Panc1 (cell line): ENCODE results near the gene ROR1. TPM values are rescaled to one million over a fixed set of nuclear protein-coding genes. Genes with fewer than 3 reads are reported as not detected.

Experiments used
- ATAC-seq: fragments of 200-7000 bp; cut with Tn5 transposase; 2 replicates; pipeline ENCODE4 v1.9.1; 2020; ENCODE audit warnings: mild to moderate bottlenecking, moderate library complexity
- BruUV-seq: library from RNA; stranded (reverse); fragments of 400-500 nt; replicated peaks from 2 replicates; lab custom pipeline; 2021; lab: Mats Ljungman, UMichigan
- CTCF ChIA-PET: fragments of 300-600 bp; sonication (Branson Sonifier 250); formaldehyde crosslinking; loops from one replicate; lab custom pipeline; 2022; ENCODE audit warnings: antibody characterized with exemption; lab: Charles Lee
- POLR2A ChIA-PET: fragments of 300-600 bp; sonication (Branson Sonifier 250); formaldehyde crosslinking; loops from one replicate; lab custom pipeline; 2022; ENCODE audit warnings: antibody characterized with exemption; lab: Charles Lee
- DNase-seq: peaks from one replicate; pipeline ENCODE4 v3.0.0-alpha.2; 2010; ENCODE audit warnings: low read depth, low spot score
- H3K27ac ChIP-seq: 2 replicates; pipeline ENCODE4 v1.5.1; 2011; ENCODE audit warnings: mild to moderate bottlenecking, low read length, inconsistent platforms
- H3K27me3 ChIP-seq: fragments of 200-500 bp; sonication (Bioruptor generic); 2 replicates; pipeline ENCODE4 v1.6.0; 2014; ENCODE audit warnings: low read length, inconsistent platforms; ENCODE audit not compliant: control insufficient read depth, insufficient read depth
- H3K36me3 ChIP-seq: fragments of 200-500 bp; sonication (Bioruptor generic); 2 replicates; pipeline ENCODE4 v1.5.1; 2014; ENCODE audit warnings: inconsistent platforms, mild to moderate bottlenecking, low read length, moderate library complexity; ENCODE audit not compliant: control insufficient read depth, insufficient read depth
- H3K4me1 ChIP-seq: 2 replicates; pipeline ENCODE4 v1.5.1; 2011; ENCODE audit warnings: inconsistent platforms, mild to moderate bottlenecking, low read length, moderate library complexity; ENCODE audit not compliant: control insufficient read depth, insufficient read depth
- H3K4me3 ChIP-seq, 2 experiments: 2 replicates each; pipeline ENCODE4 v1.5.1; 2011 to 2012; ENCODE audit warnings: low read depth in 2 of 2, low read length in 2 of 2, mild to moderate bottlenecking in 2 of 2, inconsistent platforms in 1 of 2, moderate library complexity in 1 of 2
- H3K9me3 ChIP-seq: fragments of 200-500 bp; sonication (Bioruptor generic); 2 replicates; pipeline ENCODE4 v1.5.1; 2014; ENCODE audit warnings: low read depth, mild to moderate bottlenecking, inconsistent platforms, low read length, moderate library complexity; ENCODE audit not compliant: control insufficient read depth, insufficient read depth
- CTCF ChIP-seq: fragments of 450-650 bp; IDR thresholded peaks from 2 replicates; pipeline ENCODE4 v1.5.1; 2017; ENCODE audit warnings: mild to moderate bottlenecking
- POLR2AphosphoS5 ChIP-seq: IDR thresholded peaks from 2 replicates; pipeline ENCODE4 v1.6.1; 2012; ENCODE audit warnings: mild to moderate bottlenecking, low read depth, low read length, moderate library complexity
- SIN3A ChIP-seq: IDR thresholded peaks from 2 replicates; pipeline ENCODE4 v1.6.1; 2012; ENCODE audit warnings: low read depth, mild to moderate bottlenecking, low read length, moderate library complexity, borderline replicate concordance; ENCODE audit not compliant: insufficient read depth
- TCF7L2 ChIP-seq: IDR thresholded peaks from 2 replicates; pipeline ENCODE4 v1.6.1; 2011; ENCODE audit warnings: mild to moderate bottlenecking, low read depth, low read length, inconsistent platforms
- in situ Hi-C: cut with HindIII; loops from 2 replicates; pipeline ENCODE4 v1.10.0; 2016; ENCODE audit warnings: low sequenced_read_pairs, low pct_unique_long_range_greater_than_20kb
- intact Hi-C: fragments of 100-400 bp; cut with micrococcal nuclease; formaldehyde crosslinking; loops from one replicate; pipeline ENCODE4 v1.10.0; 2022; ENCODE audit not compliant: unreplicated experiment
- total RNA-seq: library from RNA; stranded (reverse); gene quantifications from one replicate; pipeline ENCODE4 v1.2.1, GENCODE V29; 2021; ENCODE audit not compliant: unreplicated experiment
- TF ChIP-seq, protein P1 (sequence below), 2 experiments: IDR thresholded peaks; 2 replicates each; pipeline ENCODE4 v1.6.1; 2011 to 2012; ENCODE audit warnings: low read depth in 2 of 2, control low read depth in 1 of 2, low read length in 1 of 2, mild to moderate bottlenecking in 1 of 2, moderate library complexity in 1 of 2; ENCODE audit not compliant: insufficient read depth in 1 of 2

The ROR1 gene
- total RNA-seq, 1 experiment from 2014 or later = 19.3 TPM

GRCh38 chr1:64060611-64061302 lies 286.9 kb downstream of the ROR1 start:
- in situ Hi-C loops (no loop called here), intact Hi-C loops (no loop called here)
- no peaks in the 10 kb centered on the region for H3K27me3 ChIP-seq
- H3K27ac ChIP-seq = no peak overlapping the region
- no peaks in the 10 kb centered on the region for H3K9me3 ChIP-seq
- ATAC-seq (no peak), DNase-seq (no peak)
- H3K4me1 ChIP-seq = peaks cover 5% of the 10 kb centered on the region; the same call in 1 of the 2 replicates
- ChIA-PET POLR2A (no interaction called here), CTCF (interaction anchor here (0.5 kb wide), 1 partner anchor 368 kb away, joined by 7 read pairs; no protein-coding TSS in a partner anchor)
- no peaks in the 10 kb centered on the region for H3K36me3 ChIP-seq
- no peak for TF ChIP-seq CTCF
- H3K4me3 ChIP-seq = no peak overlapping the region
- no TSS peak for BruUV-seq

DNA sequence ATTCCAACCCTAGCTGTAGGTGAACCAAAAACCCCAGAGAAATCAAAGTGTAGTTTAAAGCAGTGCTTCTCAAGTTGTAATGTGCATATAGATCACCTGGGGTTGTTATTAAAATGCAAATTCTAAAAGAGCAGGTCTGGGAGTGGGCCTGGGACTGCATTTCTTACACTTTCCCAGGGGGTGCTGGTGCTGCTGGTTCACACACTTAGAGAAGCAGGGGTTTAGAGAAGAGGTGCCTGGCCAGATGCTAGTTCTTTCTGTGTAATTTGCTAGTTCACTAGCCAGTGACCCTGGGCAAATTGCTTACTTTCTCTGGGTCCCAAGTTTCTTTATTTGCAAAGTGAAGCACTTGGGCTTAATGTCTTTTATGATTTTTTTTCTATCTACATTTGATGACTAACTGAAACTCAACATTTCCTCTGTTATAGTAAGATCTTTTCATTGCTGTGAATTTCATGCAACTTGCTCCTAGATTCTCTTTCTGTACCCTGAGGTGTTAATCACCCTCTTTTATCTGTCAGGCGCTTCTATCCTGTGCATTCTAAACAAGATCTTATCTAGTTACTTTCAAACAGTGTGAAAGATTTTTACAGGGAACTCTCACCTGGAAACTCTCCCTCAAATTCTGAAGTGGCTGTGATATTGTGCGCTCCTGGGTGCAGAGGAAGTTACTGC lies 287.8 kb downstream of the ROR1 start:
- ChIA-PET CTCF (no interaction called here), POLR2A (no interaction called here)
- Histone ChIP-seq H3K27me3 (no peaks in the 10 kb centered on the region), H3K4me1 (peaks cover 5% of the 10 kb centered on the region; the same call in 1 of the 2 replicates), H3K36me3 (no peaks in the 10 kb centered on the region), H3K9me3 (no peaks in the 10 kb centered on the region), H3K27ac (no peak overlapping the region), H3K4me3 (no peak overlapping the region)
- ATAC-seq (no peak), DNase-seq (no peak)
- no TSS peak for BruUV-seq
- in situ Hi-C loops = no loop called here
- intact Hi-C loops = no loop called here
- TF ChIP-seq, protein P1, sequence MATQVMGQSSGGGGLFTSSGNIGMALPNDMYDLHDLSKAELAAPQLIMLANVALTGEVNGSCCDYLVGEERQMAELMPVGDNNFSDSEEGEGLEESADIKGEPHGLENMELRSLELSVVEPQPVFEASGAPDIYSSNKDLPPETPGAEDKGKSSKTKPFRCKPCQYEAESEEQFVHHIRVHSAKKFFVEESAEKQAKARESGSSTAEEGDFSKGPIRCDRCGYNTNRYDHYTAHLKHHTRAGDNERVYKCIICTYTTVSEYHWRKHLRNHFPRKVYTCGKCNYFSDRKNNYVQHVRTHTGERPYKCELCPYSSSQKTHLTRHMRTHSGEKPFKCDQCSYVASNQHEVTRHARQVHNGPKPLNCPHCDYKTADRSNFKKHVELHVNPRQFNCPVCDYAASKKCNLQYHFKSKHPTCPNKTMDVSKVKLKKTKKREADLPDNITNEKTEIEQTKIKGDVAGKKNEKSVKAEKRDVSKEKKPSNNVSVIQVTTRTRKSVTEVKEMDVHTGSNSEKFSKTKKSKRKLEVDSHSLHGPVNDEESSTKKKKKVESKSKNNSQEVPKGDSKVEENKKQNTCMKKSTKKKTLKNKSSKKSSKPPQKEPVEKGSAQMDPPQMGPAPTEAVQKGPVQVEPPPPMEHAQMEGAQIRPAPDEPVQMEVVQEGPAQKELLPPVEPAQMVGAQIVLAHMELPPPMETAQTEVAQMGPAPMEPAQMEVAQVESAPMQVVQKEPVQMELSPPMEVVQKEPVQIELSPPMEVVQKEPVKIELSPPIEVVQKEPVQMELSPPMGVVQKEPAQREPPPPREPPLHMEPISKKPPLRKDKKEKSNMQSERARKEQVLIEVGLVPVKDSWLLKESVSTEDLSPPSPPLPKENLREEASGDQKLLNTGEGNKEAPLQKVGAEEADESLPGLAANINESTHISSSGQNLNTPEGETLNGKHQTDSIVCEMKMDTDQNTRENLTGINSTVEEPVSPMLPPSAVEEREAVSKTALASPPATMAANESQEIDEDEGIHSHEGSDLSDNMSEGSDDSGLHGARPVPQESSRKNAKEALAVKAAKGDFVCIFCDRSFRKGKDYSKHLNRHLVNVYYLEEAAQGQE (IDR thresholded peaks at IDR 0.05; ENCODE audit: insufficient read depth in 1 of 2, low read depth in 2 of 2, low read length in 1 of 2) = no peak
- TF ChIP-seq TCF7L2 (no peak), CTCF (no peak), SIN3A (no peak), POLR2AphosphoS5 (no peak)
